Peyer's patch (tissue), 4 donors: Measurements from ENCODE around the gene SUDS3.

Source experiments
- CTCF ChIP-seq, 6 experiments: fragments of 450-650 bp in 4 of 6; fragments of 200-600 bp in 2 of 6; sonication (generic) in 1 of 6; IDR thresholded peaks; one replicate each; pipeline ENCODE4 v1.5.1; 2017 to 2019; ENCODE audit warnings: antibody characterized with exemption in 6 of 6, mild to moderate bottlenecking in 3 of 6, moderate library complexity in 1 of 6
- POLR2A ChIP-seq, 2 donors: fragments of 450-650 bp; IDR thresholded peaks; one replicate each; pipeline ENCODE4 v1.5.1; 2017; ENCODE audit warnings: antibody characterized with exemption in 2 of 2, mild to moderate bottlenecking in 2 of 2, moderate library complexity in 2 of 2

GRCh38 chr12:118350908-118351559 is 25.3 kb upstream of the SUDS3 start:
- TF ChIP-seq POLR2A (IDR thresholded peaks at IDR 0.05) (no peak), CTCF (IDR thresholded peaks at IDR 0.05) (no peak)
